SU-DHL-6 (cell line): ENCODE results near the gene PAQR3.
"Not testable (repeated sequence)": the region's sequence is repeated elsewhere in the genome, so short reads cannot be mapped to it uniquely, and the experiment has no call there.

Experiments used
- H2AFZ ChIP-seq: fragments of 200-600 bp; sonication (generic); 2 replicates; pipeline ENCODE4 v1.6.1; 2014; ENCODE audit warnings: low read depth, mild to moderate bottlenecking, moderate library complexity, mixed read lengths, antibody characterized with exemption, low read length; ENCODE audit not compliant: severe bottlenecking
- H3F3A ChIP-seq: fragments of 200-600 bp; shearing (Covaris generic); 2 replicates; pipeline ENCODE4 v1.6.0; 2016; ENCODE audit warnings: antibody characterized with exemption, mild to moderate bottlenecking; ENCODE audit not compliant: insufficient read depth
- H3K27ac ChIP-seq: fragments of 200-600 bp; sonication (generic); 2 replicates; pipeline ENCODE4 v1.5.1; 2016; ENCODE audit warnings: low read depth, mild to moderate bottlenecking, low read length, moderate library complexity, mixed read lengths
- H3K27me3 ChIP-seq: fragments of 200-600 bp; sonication (generic), shearing (Covaris generic); 2 replicates; pipeline ENCODE4 v1.6.0; 2014; ENCODE audit warnings: mild to moderate bottlenecking, low read length
- H3K36me3 ChIP-seq: fragments of 200-600 bp; sonication (generic); 2 replicates; pipeline ENCODE4 v1.6.1; 2014; ENCODE audit warnings: mild to moderate bottlenecking, low read length, mixed read lengths
- H3K4me2 ChIP-seq: fragments of 300-600, 200-600 bp; shearing (Covaris generic), sonication (generic); 2 replicates; pipeline ENCODE4 v1.6.0; 2014; ENCODE audit warnings: low read length, low read depth, mild to moderate bottlenecking; ENCODE audit not compliant: poor library complexity, severe bottlenecking
- H3K4me3 ChIP-seq: fragments of 200-600 bp; sonication (generic); 2 replicates; pipeline ENCODE4 v1.5.1; 2014; ENCODE audit warnings: antibody characterized with exemption, low read length, mild to moderate bottlenecking, mixed read lengths; ENCODE audit not compliant: insufficient read depth, poor library complexity, severe bottlenecking
- H3K79me2 ChIP-seq: fragments of 200-600 bp; sonication (generic); 2 replicates; pipeline ENCODE4 v1.6.1; 2014; ENCODE audit warnings: mild to moderate bottlenecking, low read length, moderate library complexity; ENCODE audit not compliant: insufficient read depth
- H3K9ac ChIP-seq: fragments of 200-600 bp; sonication (generic); 2 replicates; pipeline ENCODE4 v1.7.0; 2014; ENCODE audit warnings: mild to moderate bottlenecking, low read length
- H3K9me2 ChIP-seq: fragments of 200-600 bp; sonication (generic); replicated peaks from 2 replicates; pipeline ENCODE4 v1.6.1; 2014; ENCODE audit warnings: low read length; ENCODE audit not compliant: insufficient read depth
- H3K9me3 ChIP-seq: fragments of 200-600 bp; sonication (generic); 2 replicates; pipeline ENCODE4 v1.6.1; 2014; ENCODE audit warnings: low read length, mixed read lengths; ENCODE audit not compliant: insufficient read depth
- H4K20me1 ChIP-seq: fragments of 200-600 bp; sonication (generic); 2 replicates; pipeline ENCODE4 v1.6.1; 2014; ENCODE audit warnings: low read depth, mild to moderate bottlenecking, antibody characterized with exemption, low read length, moderate library complexity, mixed read lengths
- CTCF ChIP-seq: fragments of 200-600 bp; sonication (generic); IDR thresholded peaks from one replicate; pipeline ENCODE4 v1.5.1; 2017; ENCODE audit warnings: antibody characterized with exemption, mild to moderate bottlenecking, low read length, moderate library complexity; ENCODE audit not compliant: insufficient read depth, poor library complexity, severe bottlenecking
- EZH2phosphoT487 ChIP-seq: fragments of 200-600 bp; sonication (generic), shearing (Covaris generic); conservative IDR thresholded peaks from 2 replicates; pipeline ENCODE4 v1.6.1; 2018; ENCODE audit warnings: mild to moderate bottlenecking, antibody characterized with exemption, low read length, moderate library complexity, mixed read lengths

PAQR3 gene

GRCh38 chr4:78923464-78924312 lies 15.6 kb downstream of the PAQR3 start:
- Histone ChIP-seq H4K20me1 (no peaks in the 10 kb centered on the region), H3F3A (no peaks in the 10 kb centered on the region), H3K27me3 (no peaks in the 10 kb centered on the region), H3K9me3 (no peaks in the 10 kb centered on the region), H3K9me2 (no peaks in the 10 kb centered on the region), H3K36me3 (no peaks in the 10 kb centered on the region), H2AFZ (no peak overlapping the region), H3K9ac (no peak overlapping the region), H3K27ac (no peak overlapping the region), H3K4me2 (no peak overlapping the region), H3K79me2 (no peaks in the 10 kb centered on the region), H3K4me3 (no peak overlapping the region)
- no peak for TF ChIP-seq EZH2phosphoT487
- no peak for TF ChIP-seq CTCF

GRCh38 chr4:78922207-78922606 lies 17.0 kb downstream of the PAQR3 start:
- no peak overlapping the region for H2AFZ ChIP-seq
- TF ChIP-seq CTCF = no peak
- TF ChIP-seq EZH2phosphoT487 = no peak
- no peaks in the 10 kb centered on the region for H3F3A ChIP-seq
- no peaks in the 10 kb centered on the region for H4K20me1 ChIP-seq
- no peak overlapping the region for H3K9ac ChIP-seq
- H3K9me3 ChIP-seq = no peaks in the 10 kb centered on the region
- H3K9me2 ChIP-seq = no peaks in the 10 kb centered on the region
- no peaks in the 10 kb centered on the region for H3K79me2 ChIP-seq
- no peaks in the 10 kb centered on the region for H3K27me3 ChIP-seq
- H3K36me3 ChIP-seq = no peaks in the 10 kb centered on the region
- H3K27ac ChIP-seq = no peak overlapping the region
- H3K4me3 ChIP-seq = no peak overlapping the region
- no peak overlapping the region for H3K4me2 ChIP-seq

GRCh38 chr4:78910612-78911011 lies 28.6 kb downstream of the PAQR3 start:
- H3K4me2 ChIP-seq = no peak overlapping the region
- no peaks in the 10 kb centered on the region for H3K79me2 ChIP-seq
- H2AFZ ChIP-seq = no peak overlapping the region
- no peaks in the 10 kb centered on the region for H3K9me3 ChIP-seq
- no peaks in the 10 kb centered on the region for H3F3A ChIP-seq
- TF ChIP-seq CTCF = no peak
- TF ChIP-seq EZH2phosphoT487 = no peak
- H4K20me1 ChIP-seq = no peaks in the 10 kb centered on the region
- no peaks in the 10 kb centered on the region for H3K9me2 ChIP-seq
- no peak overlapping the region for H3K9ac ChIP-seq
- no peak overlapping the region for H3K4me3 ChIP-seq
- no peaks in the 10 kb centered on the region for H3K36me3 ChIP-seq
- H3K27ac ChIP-seq = no peak overlapping the region
- no peaks in the 10 kb centered on the region for H3K27me3 ChIP-seq

- H2AFZ ChIP-seq, H3K9me3 ChIP-seq, H3K9ac ChIP-seq, H3K4me3 ChIP-seq, H3K27me3 ChIP-seq, H3K79me2 ChIP-seq, H3F3A ChIP-seq, H3K4me2 ChIP-seq, H3K36me3 ChIP-seq, H3K9me2 ChIP-seq, H3K27ac ChIP-seq, H4K20me1 ChIP-seq: not testable (repeated sequence)
Observed at GRCh38 chr4:78908974-78909373, 30.3 kb downstream of the PAQR3 start.
